Fibroblast of the aortic adventitia (primary cell): ENCODE results near the gene SUPT4H1. TPM values are rescaled to one million over a fixed set of nuclear protein-coding genes. Genes with fewer than 3 reads are reported as not detected.

Experiments
- DNase-seq: peaks from one replicate; pipeline ENCODE4 v3.0.0-alpha.2; 2010; ENCODE audit warnings: low read depth
- H3K4me3 ChIP-seq: 2 replicates; pipeline ENCODE4 v1.5.1; 2011; ENCODE audit warnings: low read depth, mild to moderate bottlenecking, control low read depth, low read length, moderate library complexity
- CTCF ChIP-seq: IDR thresholded peaks from 2 replicates; pipeline ENCODE4 v1.5.1; 2011; ENCODE audit warnings: mild to moderate bottlenecking, low read length, control low read depth, inconsistent platforms; ENCODE audit not compliant: insufficient read depth
- total RNA-seq: library from RNA; depleted of rRNA; stranded (reverse); fragments of >200 nt; gene quantifications from 2 replicates; pipeline ENCODE4 v1.2.3, GENCODE V29; 2012; ENCODE audit warnings: low replicate concordance

Gene SUPT4H1
- total RNA-seq, 1 donor: 34.9 TPM

GRCh38 chr17:58394534-58395223 lies 42.7 kb upstream of the SUPT4H1 start:
- no peak for DNase-seq
- H3K4me3 ChIP-seq: no peak overlapping the region
- TF ChIP-seq CTCF: no peak

- DNase-seq: peak; percentile 25
- no peak for TF ChIP-seq CTCF
- no peak overlapping the region for H3K4me3 ChIP-seq
Measured at GRCh38 chr17:58391302-58391984, 39.4 kb upstream of the SUPT4H1 start.

- no peak for DNase-seq
- no peak overlapping the region for H3K4me3 ChIP-seq
- no peak for TF ChIP-seq CTCF
Measured at GRCh38 chr17:58390884-58391283, 38.9 kb upstream of the SUPT4H1 start.

- no peak overlapping the region for H3K4me3 ChIP-seq
- DNase-seq: no peak
- TF ChIP-seq CTCF: no peak
Measured at GRCh38 chr17:58388302-58389190, 36.5 kb upstream of the SUPT4H1 start.

GRCh38 chr17:58387834-58388233 lies 35.8 kb upstream of the SUPT4H1 start:
- DNase-seq: no peak
- no peak for TF ChIP-seq CTCF

GRCh38 chr17:58386708-58387107 lies 34.7 kb upstream of the SUPT4H1 start:
- TF ChIP-seq CTCF: no peak
- no peak overlapping the region for H3K4me3 ChIP-seq
- DNase-seq: no peak

More at GRCh38 chr17:58387834-58388233, 35.8 kb upstream of the SUPT4H1 start:
- no peak overlapping the region for H3K4me3 ChIP-seq
